C4-2B (cell line): ENCODE results near the gene PIWIL4.

Source experiments
- CTCF ChIP-seq: fragments of 450-650 bp; conservative IDR thresholded peaks from 2 replicates; pipeline ENCODE4 v1.5.1; 2017; ENCODE audit warnings: mild to moderate bottlenecking
- ZFX ChIP-seq: fragments of 450-650 bp; IDR thresholded peaks from 2 replicates; pipeline ENCODE4 v1.6.1; 2017

GRCh38 chr11:94533206-94533605 is 34.0 kb upstream of the PIWIL4 start:
- TF ChIP-seq CTCF = no peak
- TF ChIP-seq ZFX = no peak
